IMR-90 (cell line): Measurements from ENCODE around the gene SLC25A38. TPM values are rescaled to one million over a fixed set of nuclear protein-coding genes. Genes with fewer than 3 reads are reported as not detected.

Experiments
- ATAC-seq: fragments of 200-7000 bp; cut with Tn5 transposase; 2 replicates; pipeline ENCODE4 v1.9.1; 2020; ENCODE audit warnings: low read depth, mild to moderate bottlenecking, moderate library complexity
- BruUV-seq: library from RNA; stranded (reverse); fragments of 400-500 nt; replicated peaks from 2 replicates; lab custom pipeline; 2021; lab: Mats Ljungman, UMichigan
- CTCF ChIA-PET: fragments of 300-600 bp; formaldehyde crosslinking; extraction: SDS; loops from one replicate; lab custom pipeline; 2021; ENCODE audit warnings: antibody characterized with exemption; lab: Yijun Ruan, JAX
- POLR2A ChIA-PET: fragments of 300-600 bp; sonication (Branson Sonifier 250); formaldehyde crosslinking; loops from one replicate; lab custom pipeline; 2022; ENCODE audit warnings: antibody characterized with exemption; ENCODE audit not compliant: unreplicated experiment; lab: Charles Lee
- DNase-seq: peaks from one replicate; pipeline ENCODE4 v3.0.0; 2013
- H2AFZ ChIP-seq: replicated peaks from 2 replicates; pipeline ENCODE3; 2013; ENCODE audit warnings: low read length, mild to moderate bottlenecking; ENCODE audit not compliant: poor library complexity
- H2AK5ac ChIP-seq: 2 replicates; pipeline ENCODE4 v1.6.1; 2013; ENCODE audit warnings: low read depth, low read length, inconsistent platforms
- H2AK9ac ChIP-seq: replicated peaks from 2 replicates; pipeline ENCODE3; 2013; ENCODE audit warnings: mild to moderate bottlenecking, low read depth, low read length, moderate library complexity; ENCODE audit not compliant: poor library complexity
- H2BK120ac ChIP-seq: 2 replicates; pipeline ENCODE4 v1.6.1; 2013; ENCODE audit warnings: low read depth, low read length, inconsistent platforms
- H2BK15ac ChIP-seq: 3 replicates; pipeline ENCODE4 v1.6.1; 2013; ENCODE audit warnings: low read depth, low read length, inconsistent platforms
- H2BK20ac ChIP-seq: 2 replicates; pipeline ENCODE4 v1.6.1; 2013; ENCODE audit warnings: low read depth, mild to moderate bottlenecking, inconsistent platforms, low read length, moderate library complexity
- H2BK5ac ChIP-seq: 2 replicates; pipeline ENCODE4 v1.6.1; 2013; ENCODE audit warnings: mild to moderate bottlenecking, low read depth, low read length, inconsistent platforms; ENCODE audit not compliant: poor library complexity, severe bottlenecking
- H3K14ac ChIP-seq: replicated peaks from 2 replicates; pipeline ENCODE4 v1.6.1; 2013; ENCODE audit warnings: low read depth, low read length, inconsistent platforms
- H3K18ac ChIP-seq: 2 replicates; pipeline ENCODE4 v1.6.1; 2013; ENCODE audit warnings: low read depth, low read length, control low read depth
- H3K23ac ChIP-seq: 2 replicates; pipeline ENCODE4 v1.6.1; 2013; ENCODE audit warnings: low read depth, low read length, inconsistent platforms
- H3K27ac ChIP-seq: 2 replicates; pipeline ENCODE4 v1.5.1; 2013; ENCODE audit warnings: mild to moderate bottlenecking, control low read depth, low read length; ENCODE audit not compliant: insufficient read depth
- H3K27me3 ChIP-seq: 2 replicates; pipeline ENCODE4 v1.6.1; 2013; ENCODE audit warnings: low read length; ENCODE audit not compliant: control insufficient read depth, insufficient read depth
- H3K36me3 ChIP-seq: 2 replicates; pipeline ENCODE4 v1.6.1; 2013; ENCODE audit warnings: low read length, mixed read lengths; ENCODE audit not compliant: control insufficient read depth, insufficient read depth
- H3K4ac ChIP-seq: 2 replicates; pipeline ENCODE4 v1.6.1; 2013; ENCODE audit warnings: low read depth, low read length, inconsistent platforms
- H3K4me1 ChIP-seq: 2 replicates; pipeline ENCODE4 v1.6.1; 2013; ENCODE audit warnings: low read length, mixed read lengths; ENCODE audit not compliant: control insufficient read depth, insufficient read depth
- H3K4me2 ChIP-seq: 2 replicates; pipeline ENCODE4 v1.6.1; 2013; ENCODE audit warnings: low read depth, mild to moderate bottlenecking, control low read depth, low read length, moderate library complexity
- H3K4me3 ChIP-seq: 2 replicates; pipeline ENCODE4 v1.5.1; 2013; ENCODE audit warnings: low read depth, mild to moderate bottlenecking, control low read depth, low read length, moderate library complexity; ENCODE audit not compliant: insufficient read depth
- H3K56ac ChIP-seq: 2 replicates; pipeline ENCODE4 v1.6.1; 2013; ENCODE audit warnings: low read length, inconsistent platforms; ENCODE audit not compliant: insufficient read depth; ENCODE audit errors: extremely low read depth
- H3K79me1 ChIP-seq, 2 experiments: 2 replicates each; pipeline ENCODE4 v1.6.1; 2013; ENCODE audit warnings: low read length in 2 of 2, inconsistent platforms in 1 of 2, low read depth in 1 of 2
- H3K9ac ChIP-seq: 2 replicates; pipeline ENCODE4 v1.6.1; 2013; ENCODE audit warnings: low read depth, low read length, control low read depth
- H3K9me1 ChIP-seq: 2 replicates; pipeline ENCODE4 v1.6.1; 2013; ENCODE audit warnings: low read length, inconsistent platforms; ENCODE audit not compliant: insufficient read depth
- H3K9me3 ChIP-seq: 2 replicates; pipeline ENCODE4 v1.6.1; 2013; ENCODE audit warnings: low read length; ENCODE audit not compliant: control insufficient read depth, insufficient read depth
- H4K20me1 ChIP-seq: 2 replicates; pipeline ENCODE4 v1.6.1; 2013; ENCODE audit warnings: low read length, inconsistent platforms; ENCODE audit not compliant: insufficient read depth
- H4K5ac ChIP-seq: 2 replicates; pipeline ENCODE4 v1.6.1; 2013; ENCODE audit warnings: mild to moderate bottlenecking, low read depth, low read length, control low read depth
- H4K8ac ChIP-seq, 2 experiments: 2 replicates each; pipeline ENCODE4 v1.6.1; 2013; ENCODE audit warnings: low read depth in 2 of 2, low read length in 2 of 2, control low read depth in 1 of 2, inconsistent platforms in 1 of 2
- H4K91ac ChIP-seq: 2 replicates; pipeline ENCODE4 v1.6.1; 2013; ENCODE audit warnings: low read depth, low read length, inconsistent platforms; ENCODE audit not compliant: insufficient read depth
- MAFK ChIP-seq: IDR thresholded peaks from 2 replicates; pipeline ENCODE4 v1.6.1; 2012; ENCODE audit warnings: low read depth, low read length, improper control_type of control experiment
- POLR2A ChIP-seq: IDR thresholded peaks from 2 replicates; pipeline ENCODE4 v1.6.1; 2012; ENCODE audit warnings: mild to moderate bottlenecking, low read depth, low read length
- RFX5 ChIP-seq: IDR thresholded peaks from 2 replicates; pipeline ENCODE4 v1.8.0; 2012; ENCODE audit warnings: low read depth, mild to moderate bottlenecking, low read length, moderate library complexity
- WGBS, 2 experiments: methylation state at CpG; one replicate each; pipeline versions ENCODE4 v1.1.5 to v1.1.7; 2013; ENCODE audit warnings: missing lambda C conversion rate in 2 of 2; ENCODE audit not compliant: insufficient read length in 1 of 2; ENCODE audit errors: extremely low coverage in 2 of 2; 5-methylcytosine and 5-hydroxymethylcytosine counted together
- dilution Hi-C: fragments of 300-500 bp; cut with HindIII; formaldehyde crosslinking; loops from one replicate; pipeline ENCODE4 v1.14.3; 2018; ENCODE audit warnings: low sequenced_read_pairs; ENCODE audit not compliant: unreplicated experiment
- in situ Hi-C: fragments of 300-500 bp; cut with MboI; formaldehyde crosslinking; loops from 3 replicates; pipeline ENCODE4 v1.14.3; 2019; ENCODE audit warnings: low sequenced_read_pairs, inconsistent platforms, mixed read lengths
- intact Hi-C: fragments of 100-400 bp; cut with micrococcal nuclease; formaldehyde crosslinking; loops from 2 replicates; pipeline ENCODE4 v1.10.0; 2022
- polyA plus RNA-seq, 3 experiments: library from polyadenylated mRNA; depleted of rRNA; stranded (reverse); fragments of >200 nt; gene quantifications; 2 replicates each; pipeline ENCODE4 v1.2.3, GENCODE V29; 2012; ENCODE audit warnings: low replicate concordance in 1 of 3
- total RNA-seq: library from RNA; depleted of rRNA; stranded (reverse); fragments of >200 nt; gene quantifications from 2 replicates; pipeline ENCODE4 v1.2.3, GENCODE V29; 2012

The SLC25A38 gene
- total and polyA plus RNA-seq, 2 of the 4 experiments (the other 2 are of a cell fraction) = 17.4 to 22.6 TPM

- dilution Hi-C loops = no loop called here
Observed at GRCh38 chr3:39438880-39439279, 55.7 kb downstream of the SLC25A38 start.

More at GRCh38 chr3:39438880-39439279, 55.7 kb downstream of the SLC25A38 start:
- Histone ChIP-seq H3K23ac (no peak overlapping the region), H2BK120ac (no peak overlapping the region), H3K27me3 (peaks cover 2% of the 10 kb centered on the region; the same call in 1 of the 2 replicates), H2AK9ac (no peak overlapping the region), H4K5ac (no peak overlapping the region), H4K91ac (no peak overlapping the region), H3K9ac (no peak overlapping the region), H2AFZ (peak overlapping the region; percentile 25), H3K4me2 (no peak overlapping the region), H3K4me1 (peaks cover 3% of the 10 kb centered on the region), H2AK5ac (no peak overlapping the region), H3K18ac (no peak overlapping the region), H3K9me3 (no peaks in the 10 kb centered on the region), H3K56ac (no peak overlapping the region), H2BK15ac (no peak overlapping the region), H3K14ac (no peak overlapping the region), H4K8ac (no peak overlapping the region), H3K36me3 (no peaks in the 10 kb centered on the region), H2BK5ac (no peak overlapping the region), H4K20me1 (no peaks in the 10 kb centered on the region), H3K9me1 (no peaks in the 10 kb centered on the region), H3K27ac (no peak overlapping the region), H3K4ac (no peak overlapping the region), H2BK20ac (no peak overlapping the region), H3K4me3 (no peak overlapping the region), H3K79me1 (no peaks in the 10 kb centered on the region)
- intact Hi-C loops (no loop called here), in situ Hi-C loops (no loop called here)
- no TSS peak for BruUV-seq
- ChIA-PET CTCF (interaction anchor here (0.6 to 1.0 kb wide), 2 partner anchors 9 to 27 kb away, joined by 3 to 4 read pairs; no protein-coding TSS in a partner anchor), POLR2A (no interaction called here)
- WGBS, 2 experiments = 29% methylated on average over 1 of the region's 4 CpGs; no CpG with 5 or more reads in 1 of the 2 experiments
- no peak for ATAC-seq
- no peak for DNase-seq
- TF ChIP-seq MAFK (peak; percentile 28; the same call in 1 of the 2 replicates), POLR2A (no peak), RFX5 (no peak)
